ENCODE measurements around the gene RPS18. TPM values are rescaled to one million over a fixed set of nuclear protein-coding genes. Genes with fewer than 3 reads are reported as not detected.
A peak's percentile ranks its signal among the peaks of the same experiment; 100 is the strongest.
"Not testable (repeated sequence)": the region's sequence is repeated elsewhere in the genome, so short reads cannot be mapped to it uniquely, and the experiment has no call there.

Gene RPS18
- total and polyA plus RNA-seq, 12 donors = 1,323 to 8,448 (median 2,110) TPM

DNA sequence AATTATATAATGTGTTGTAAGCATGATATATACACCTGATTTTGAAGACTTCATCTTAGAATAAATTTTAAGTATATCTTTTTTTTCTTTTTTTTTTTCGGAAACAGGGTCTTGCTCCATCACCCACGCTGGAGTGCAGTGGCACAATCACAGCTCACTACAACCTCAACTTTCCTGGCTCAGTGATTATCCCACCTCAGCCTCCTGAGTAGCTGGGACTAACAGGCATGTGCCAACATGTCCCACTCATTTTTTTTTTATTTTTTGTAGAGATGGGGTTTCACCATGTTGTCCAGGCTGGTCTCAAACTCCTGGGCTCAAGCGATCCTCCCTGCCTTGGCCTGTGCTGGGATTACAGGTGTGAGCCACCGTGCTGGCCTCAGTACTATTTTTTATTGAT is 17.3 kb upstream of the RPS18 start:
- 91 to 97% (median 96%) methylated on average over 4 of the region's 4 CpGs for WGBS, 4 donors
- intact Hi-C loops (cut with DNase I) = no loop called here

DNA sequence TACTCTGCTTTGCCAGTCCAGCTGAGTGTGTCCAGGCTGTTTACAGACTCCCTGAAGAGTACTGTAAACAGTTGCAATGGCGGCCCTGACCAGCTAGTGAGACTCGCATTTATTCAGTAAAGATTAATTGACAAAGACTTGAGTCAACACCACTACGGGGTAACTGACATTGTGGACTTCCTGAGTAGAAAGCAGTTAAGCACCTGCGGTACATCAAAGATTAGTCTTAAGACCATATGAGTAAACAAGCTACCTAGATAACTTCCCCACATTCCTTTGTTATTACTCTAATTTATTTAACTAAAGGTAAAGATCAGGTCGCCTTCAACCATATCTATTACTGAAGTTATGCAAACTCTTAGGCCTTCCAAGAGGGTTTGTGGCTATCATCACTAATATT is 12.8 kb upstream of the RPS18 start:
- TF ChIP-seq POLR2A (IDR thresholded peaks at IDR 0.05) = no peak
- TF ChIP-seq, protein P1, sequence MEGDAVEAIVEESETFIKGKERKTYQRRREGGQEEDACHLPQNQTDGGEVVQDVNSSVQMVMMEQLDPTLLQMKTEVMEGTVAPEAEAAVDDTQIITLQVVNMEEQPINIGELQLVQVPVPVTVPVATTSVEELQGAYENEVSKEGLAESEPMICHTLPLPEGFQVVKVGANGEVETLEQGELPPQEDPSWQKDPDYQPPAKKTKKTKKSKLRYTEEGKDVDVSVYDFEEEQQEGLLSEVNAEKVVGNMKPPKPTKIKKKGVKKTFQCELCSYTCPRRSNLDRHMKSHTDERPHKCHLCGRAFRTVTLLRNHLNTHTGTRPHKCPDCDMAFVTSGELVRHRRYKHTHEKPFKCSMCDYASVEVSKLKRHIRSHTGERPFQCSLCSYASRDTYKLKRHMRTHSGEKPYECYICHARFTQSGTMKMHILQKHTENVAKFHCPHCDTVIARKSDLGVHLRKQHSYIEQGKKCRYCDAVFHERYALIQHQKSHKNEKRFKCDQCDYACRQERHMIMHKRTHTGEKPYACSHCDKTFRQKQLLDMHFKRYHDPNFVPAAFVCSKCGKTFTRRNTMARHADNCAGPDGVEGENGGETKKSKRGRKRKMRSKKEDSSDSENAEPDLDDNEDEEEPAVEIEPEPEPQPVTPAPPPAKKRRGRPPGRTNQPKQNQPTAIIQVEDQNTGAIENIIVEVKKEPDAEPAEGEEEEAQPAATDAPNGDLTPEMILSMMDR (IDR thresholded peaks at IDR 0.05) = no peak
- peaks cover 0 to 24% of the 10 kb centered on the region in 2 donors for H3K36me3 ChIP-seq (replicated peaks in 1 of 2)
- intact Hi-C loops (cut with DNase I) = no loop called here

More for the DNA sequence above, 17.3 kb upstream of the RPS18 start:
- no peak for DNase-seq
- no peak for TF ChIP-seq POLR2A (IDR thresholded peaks at IDR 0.05)
- TF ChIP-seq, protein P1 (IDR thresholded peaks at IDR 0.05) = no peak
- Histone ChIP-seq H3K36me3 (replicated peaks in 1 of 2) (peaks cover 0 to 4% of the 10 kb centered on the region in 2 donors), H3K4me1 (replicated peaks in 1 of 2) (peaks cover 11 to 12% of the 10 kb centered on the region in 2 donors), H3K27ac (no peak overlapping the region), H3K4me3 (no peak overlapping the region), H3K27me3 (no peaks in the 10 kb centered on the region), H3K9me3 (replicated peaks in 1 of 3) (no peaks in the 10 kb centered on the region)

DNA sequence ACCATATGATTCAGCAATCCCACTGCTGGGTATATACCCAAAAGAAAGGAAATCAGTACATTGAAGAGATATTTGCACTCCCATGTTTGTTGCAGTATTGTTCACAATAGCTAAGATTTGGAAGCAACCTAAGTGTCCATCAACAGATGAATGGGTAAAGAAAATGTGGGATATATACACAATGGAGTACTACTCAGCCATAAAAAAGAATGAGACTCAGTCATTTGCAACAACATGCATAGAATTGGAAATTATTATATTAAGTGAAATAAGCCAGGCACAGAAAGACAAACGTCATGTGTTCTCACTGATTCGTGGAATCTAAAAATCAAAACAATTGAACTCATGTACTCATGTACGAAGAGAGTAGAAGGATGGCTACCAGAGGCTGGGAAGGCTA is 9.4 kb upstream of the RPS18 start:
- H3K27me3 ChIP-seq; H3K9me3 ChIP-seq (replicated peaks in 1 of 3); DNase-seq; H3K4me3 ChIP-seq; intact Hi-C loops (cut with DNase I); H3K27ac ChIP-seq; H3K4me1 ChIP-seq (replicated peaks in 1 of 2): not testable (repeated sequence)
- 89 to 97% (median 94%) methylated on average over 3 of the region's 3 CpGs for WGBS, 4 donors
- peaks cover 0 to 56% of the 10 kb centered on the region in 2 donors for H3K36me3 ChIP-seq (replicated peaks in 1 of 2)

More for the DNA sequence above, 12.8 kb upstream of the RPS18 start:
- no peak overlapping the region for H3K27ac ChIP-seq
- no peak for DNase-seq
- no peaks in the 10 kb centered on the region for H3K27me3 ChIP-seq
- H3K9me3 ChIP-seq (replicated peaks in 1 of 3) = no peaks in the 10 kb centered on the region
- WGBS, 4 donors = 91 to 100% (median 96%) methylated on average over 5 of the region's 5 CpGs
- H3K4me1 ChIP-seq (replicated peaks in 1 of 2) = peaks cover 5 to 8% of the 10 kb centered on the region in 2 donors
- no peak overlapping the region for H3K4me3 ChIP-seq

DNA sequence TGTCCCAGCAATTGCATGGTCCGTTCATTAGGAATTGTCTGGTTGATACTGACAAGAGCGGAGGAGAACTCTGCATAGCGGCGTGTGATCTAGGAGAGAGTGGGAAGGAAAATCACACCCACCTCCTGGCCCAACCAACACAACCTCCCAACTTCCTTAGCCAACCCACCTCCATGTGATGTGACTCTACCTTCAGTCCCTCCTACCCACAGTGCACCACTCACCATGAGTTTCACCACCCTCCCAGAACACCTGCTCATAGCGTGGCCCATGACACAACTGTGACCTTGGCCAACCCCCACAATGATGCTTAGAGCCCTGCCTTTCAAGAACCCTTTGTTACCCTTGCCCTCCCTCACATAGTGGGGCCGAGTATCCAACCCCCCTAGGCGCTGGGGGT is 7.9 kb upstream of the RPS18 start:
- Histone ChIP-seq H3K27me3 (no peaks in the 10 kb centered on the region), H3K4me3 (no peak overlapping the region), H3K4me1 (replicated peaks in 1 of 2) (peaks cover 5 to 8% of the 10 kb centered on the region in 2 donors), H3K27ac (no peak overlapping the region), H3K36me3 (replicated peaks in 1 of 2) (peaks cover 0 to 68% of the 10 kb centered on the region in 2 donors), H3K9me3 (replicated peaks in 1 of 3) (no peaks in the 10 kb centered on the region)
- WGBS, 4 donors = 87 to 94% (median 90%) methylated on average over 7 of the region's 7 CpGs
- DNase-seq = no peak
- intact Hi-C loops (cut with DNase I) = no loop called here
- TF ChIP-seq POLR2A (IDR thresholded peaks at IDR 0.05) = no peak
- TF ChIP-seq, protein P1 (IDR thresholded peaks at IDR 0.05) = no peak

DNA sequence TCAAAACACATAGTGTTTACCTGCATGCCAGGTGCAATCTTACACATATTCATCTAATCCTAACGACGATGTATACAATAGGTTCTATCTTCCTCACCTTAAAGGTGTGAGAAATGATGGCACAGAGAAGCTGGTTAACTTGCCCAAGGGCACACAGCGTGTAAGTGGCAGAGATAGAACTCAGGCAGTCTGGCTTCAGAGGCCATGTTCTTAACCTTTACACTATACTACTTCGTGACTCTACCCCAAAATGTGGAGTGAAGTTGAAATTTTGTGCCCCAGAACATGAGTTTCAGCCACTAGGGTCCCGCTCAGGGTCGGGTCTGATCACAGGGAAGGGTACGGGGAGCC is 783 bp upstream of the RPS18 start:
- H3K4me1 ChIP-seq (replicated peaks in 1 of 2) = peaks cover 18 to 51% of the 10 kb centered on the region in 2 donors
- WGBS, 4 donors = 2 to 6% (median 2%) methylated on average over 7 of the region's 7 CpGs
- H3K4me3 ChIP-seq = peak overlapping the region; percentile 52 to 94 (median 85)
- intact Hi-C loops (cut with DNase I) = no loop called here
- no peaks in the 10 kb centered on the region for H3K9me3 ChIP-seq (replicated peaks in 1 of 3)
- TF ChIP-seq, protein P1 (IDR thresholded peaks at IDR 0.05) = peak in 1 of 6 experiments; percentile 9
- TF ChIP-seq POLR2A (IDR thresholded peaks at IDR 0.05) = no peak
- H3K27me3 ChIP-seq = no peaks in the 10 kb centered on the region
- peak overlapping the region; percentile 75 to 98 (median 92) for H3K27ac ChIP-seq
- peaks cover 0 to 62% of the 10 kb centered on the region in 2 donors for H3K36me3 ChIP-seq (replicated peaks in 1 of 2)
- DNase-seq = no peak

Measured in adrenal gland (tissue), 12 donors.